Measurements from ENCODE around the gene B3GALNT1.

The B3GALNT1 gene, protein sequence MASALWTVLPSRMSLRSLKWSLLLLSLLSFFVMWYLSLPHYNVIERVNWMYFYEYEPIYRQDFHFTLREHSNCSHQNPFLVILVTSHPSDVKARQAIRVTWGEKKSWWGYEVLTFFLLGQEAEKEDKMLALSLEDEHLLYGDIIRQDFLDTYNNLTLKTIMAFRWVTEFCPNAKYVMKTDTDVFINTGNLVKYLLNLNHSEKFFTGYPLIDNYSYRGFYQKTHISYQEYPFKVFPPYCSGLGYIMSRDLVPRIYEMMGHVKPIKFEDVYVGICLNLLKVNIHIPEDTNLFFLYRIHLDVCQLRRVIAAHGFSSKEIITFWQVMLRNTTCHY

DNA sequence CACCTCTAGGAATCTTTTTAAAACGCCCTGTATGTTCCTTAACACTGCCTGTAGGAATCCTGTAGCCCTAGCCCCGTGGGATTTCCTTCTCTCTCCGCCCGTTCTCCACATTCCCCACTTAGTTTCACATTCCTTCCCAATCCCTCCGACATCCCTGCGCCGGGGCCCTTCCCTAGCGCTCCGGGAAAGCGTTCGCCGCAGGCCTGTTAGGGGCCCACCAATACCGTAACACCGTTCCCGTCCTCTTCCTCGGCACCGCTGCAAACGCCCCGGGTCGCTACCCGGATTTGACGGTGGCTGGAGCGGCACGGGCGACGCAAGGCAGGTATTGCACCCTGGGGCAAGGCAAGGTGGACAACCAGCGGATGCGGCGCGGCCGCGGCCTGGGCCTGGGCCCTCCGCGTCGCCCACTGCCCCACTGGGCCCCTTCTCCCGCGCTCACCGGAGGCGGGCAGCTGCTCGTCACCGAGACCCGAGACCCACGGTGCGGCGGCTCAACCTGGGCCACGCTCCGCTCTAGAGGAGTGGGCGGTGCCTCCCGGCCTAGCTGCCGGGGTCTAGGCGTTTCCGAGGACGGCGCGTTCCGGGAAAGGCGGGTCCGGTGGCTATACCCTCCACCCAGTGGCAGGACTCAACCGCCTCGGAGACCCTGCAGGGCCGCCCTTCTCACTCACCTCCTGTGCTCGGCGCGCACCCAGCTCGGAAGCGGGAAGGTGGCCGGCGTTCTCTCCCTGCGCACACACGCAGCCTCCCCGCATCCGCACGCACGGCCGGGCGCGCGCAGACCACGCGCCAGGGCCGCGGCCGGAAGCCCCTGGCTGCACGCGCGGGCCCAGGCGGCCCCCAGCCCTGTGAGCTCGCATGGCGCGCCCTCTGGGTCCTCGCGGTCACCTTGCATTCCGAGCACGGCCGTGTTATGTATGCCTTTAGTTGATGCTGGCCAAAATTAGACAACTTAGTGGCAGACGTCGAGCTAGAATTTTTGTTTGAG, at the start of gene B3GALNT1:
Gene B3GALNT1 (minus strand): TSS at position 789 of the 991 bp plus-strand sequence. CDS start 18,595 bp downstream, outside the sequence.
- no peak for DNase-seq (ENCODE audit: low read depth)

DNA sequence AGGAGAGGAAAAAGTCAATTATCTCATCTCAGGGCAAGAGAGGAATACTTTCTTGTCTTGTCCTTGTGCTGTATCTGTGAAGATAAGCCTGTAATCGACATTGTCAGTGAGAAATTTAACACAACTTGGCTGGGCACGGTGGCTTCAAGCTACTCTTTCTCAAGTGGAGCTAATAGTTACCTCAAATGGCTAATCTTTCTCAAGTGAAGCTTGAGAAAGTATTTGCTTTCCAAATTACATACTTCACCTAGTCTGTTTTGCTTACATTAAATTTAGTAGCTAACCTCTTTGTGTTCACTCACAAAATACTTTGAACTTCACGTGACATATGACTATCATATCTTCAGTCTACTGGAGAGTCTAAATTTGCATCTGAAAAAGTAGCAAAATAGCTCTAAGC, 48.3 kb upstream of the B3GALNT1 start:
- no peak for DNase-seq (ENCODE audit: low read depth)

DNA sequence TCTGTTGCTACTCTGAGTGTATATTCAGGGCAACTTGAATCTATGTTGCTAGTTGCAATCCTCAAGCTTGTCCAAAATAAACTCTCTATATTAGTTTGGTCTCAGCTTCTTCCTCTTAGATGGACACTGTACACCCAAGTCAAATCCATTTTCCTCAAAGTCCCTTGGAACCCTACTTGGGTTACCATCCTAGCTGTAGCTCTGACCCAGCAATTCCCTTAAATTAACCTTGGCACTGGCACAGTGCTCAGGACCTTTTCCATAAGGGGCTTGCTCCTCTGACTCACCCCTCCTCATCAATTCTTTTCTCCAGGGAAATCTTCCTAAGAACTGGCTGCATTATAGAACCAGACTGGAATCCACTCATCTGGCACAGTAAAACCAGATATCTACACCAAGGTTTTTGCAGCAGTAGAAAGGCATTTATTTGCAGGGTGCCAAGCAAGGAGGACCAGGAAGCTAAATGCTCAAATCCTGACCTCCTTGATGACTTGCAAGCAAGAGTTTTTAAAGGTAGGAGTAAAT, 44.9 kb upstream of the B3GALNT1 start:
- no peak for DNase-seq (ENCODE audit: low read depth)

DNA sequence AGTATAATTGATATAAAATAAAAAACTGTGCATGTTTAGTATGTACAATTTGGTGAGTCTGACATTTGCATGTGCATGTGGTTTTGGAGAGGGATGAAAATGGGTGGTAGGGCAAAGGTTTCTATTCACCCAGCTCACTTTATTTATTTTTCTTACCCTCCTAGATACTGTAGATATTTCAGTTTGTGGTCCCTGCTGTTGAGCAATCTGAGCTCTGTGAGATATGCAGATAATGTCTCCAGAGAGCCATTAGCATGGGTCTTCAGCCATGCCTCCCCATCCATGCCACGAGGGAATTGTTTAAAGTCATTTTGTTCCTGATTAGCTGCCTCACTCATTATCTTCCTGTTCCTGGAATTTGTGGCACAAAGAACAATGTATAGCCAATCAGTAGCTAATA, 44.4 kb upstream of the B3GALNT1 start:
- DNase-seq (ENCODE audit: low read depth) = no peak

DNA sequence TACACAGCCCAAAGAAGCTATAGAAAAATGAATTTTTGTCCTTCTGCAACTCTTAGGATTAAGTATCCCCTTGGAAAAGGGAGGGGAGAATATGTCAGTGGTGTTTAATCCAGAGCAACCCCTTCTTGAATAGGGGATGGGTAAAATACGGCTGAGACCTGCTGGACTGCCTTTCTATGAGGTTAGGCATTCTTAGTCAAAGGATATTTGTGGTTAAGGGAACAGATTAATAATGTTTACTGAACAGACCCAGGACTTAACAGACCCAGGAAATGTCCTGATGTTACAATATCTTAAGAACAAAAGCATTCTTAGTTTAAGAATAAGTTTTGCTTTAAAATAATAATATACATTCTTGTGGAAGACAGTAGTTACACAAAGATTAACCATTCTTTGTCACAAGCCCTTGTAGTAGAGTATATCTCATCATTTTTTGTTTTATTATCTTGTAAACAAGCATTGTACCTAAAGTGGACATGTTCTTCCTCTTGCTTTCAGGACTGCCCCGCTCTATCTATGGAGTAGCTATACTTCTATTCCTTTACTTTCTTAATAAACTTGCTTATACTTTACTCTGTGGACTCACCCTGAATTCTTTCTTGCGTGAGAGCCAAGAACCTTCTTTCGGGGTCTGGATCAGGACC, 43.8 kb upstream of the B3GALNT1 start:
- DNase-seq (ENCODE audit: low read depth) = no peak

DNA sequence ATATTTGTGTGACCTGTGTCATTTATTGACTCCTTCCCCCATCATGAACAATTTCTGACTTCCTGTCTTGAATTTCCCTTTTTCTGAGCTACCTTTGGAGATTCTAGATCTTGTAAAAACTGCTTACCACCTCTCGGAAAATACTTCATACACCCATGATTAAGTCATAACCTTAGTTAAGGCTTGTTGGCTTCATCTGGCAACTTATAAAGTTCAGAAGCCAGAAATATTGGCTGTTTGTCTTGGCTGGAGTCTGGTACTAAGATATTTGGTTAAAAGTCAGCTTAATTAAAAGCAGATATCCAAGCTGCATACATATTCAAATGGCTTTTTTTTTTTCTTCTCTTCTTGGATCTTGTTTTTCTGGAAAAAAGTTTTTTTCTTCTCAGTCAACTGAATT, 37.3 kb upstream of the B3GALNT1 start:
- no peak for DNase-seq (ENCODE audit: low read depth)

DNA sequence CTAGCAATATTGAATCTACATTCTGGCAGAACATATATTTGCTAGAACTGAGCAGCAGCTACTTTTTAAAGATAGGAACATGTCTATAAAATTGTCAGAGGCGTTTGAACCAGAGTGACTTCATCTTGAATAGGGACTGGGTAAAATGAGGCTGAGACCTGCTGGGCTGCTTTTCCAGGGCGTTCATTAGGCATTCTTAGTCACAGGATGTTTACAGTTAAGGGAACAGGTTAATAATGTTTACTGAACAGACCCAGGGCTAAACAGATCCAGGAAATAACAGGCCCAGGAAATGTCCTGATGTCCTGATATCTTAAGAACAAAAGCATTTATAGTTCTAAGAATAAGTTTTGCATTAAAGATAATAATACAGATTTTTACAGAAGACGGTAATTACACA, 34.5 kb upstream of the B3GALNT1 start:
- no peak for DNase-seq (ENCODE audit: low read depth)

DNA sequence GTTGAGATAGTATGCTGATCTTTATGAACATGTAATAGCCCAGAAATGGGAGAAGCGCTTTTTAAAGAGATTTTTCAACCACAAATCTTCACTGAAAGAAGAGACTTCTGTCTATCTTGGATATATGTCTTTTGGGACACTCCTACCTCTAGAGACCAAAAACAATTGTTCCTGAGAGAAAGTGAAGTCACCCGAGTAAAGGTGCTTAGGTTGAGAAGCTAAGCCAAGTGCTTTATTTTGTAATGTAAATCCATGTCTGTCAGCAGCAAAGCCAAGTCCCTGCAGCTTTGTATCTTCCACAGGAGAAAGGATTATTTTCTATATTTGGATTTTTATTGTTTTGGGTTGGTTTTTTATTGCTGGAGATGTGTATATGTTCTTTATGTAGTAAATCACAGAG, 32.1 kb upstream of the B3GALNT1 start:
- DNase-seq (ENCODE audit: low read depth) = no peak

DNA sequence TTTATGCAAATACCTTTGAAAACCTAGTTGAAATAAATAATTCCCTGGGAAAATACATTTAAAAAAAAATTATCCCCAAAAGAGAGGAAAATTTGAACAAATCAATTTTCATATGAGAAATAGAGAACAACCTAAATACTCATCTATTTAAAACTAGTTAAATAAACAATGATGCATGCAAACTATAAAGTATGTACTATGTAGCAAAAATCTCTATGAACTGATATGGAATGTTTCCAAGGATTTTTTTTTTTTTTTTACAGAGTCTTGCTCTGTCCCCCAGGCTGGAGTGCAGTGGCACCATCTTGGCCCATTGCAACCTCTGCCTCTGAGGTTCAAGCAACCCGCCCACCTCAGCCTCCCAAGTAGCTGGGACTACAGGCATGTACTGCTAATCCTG, 27.2 kb upstream of the B3GALNT1 start:
- no peak for DNase-seq (ENCODE audit: low read depth)

DNA sequence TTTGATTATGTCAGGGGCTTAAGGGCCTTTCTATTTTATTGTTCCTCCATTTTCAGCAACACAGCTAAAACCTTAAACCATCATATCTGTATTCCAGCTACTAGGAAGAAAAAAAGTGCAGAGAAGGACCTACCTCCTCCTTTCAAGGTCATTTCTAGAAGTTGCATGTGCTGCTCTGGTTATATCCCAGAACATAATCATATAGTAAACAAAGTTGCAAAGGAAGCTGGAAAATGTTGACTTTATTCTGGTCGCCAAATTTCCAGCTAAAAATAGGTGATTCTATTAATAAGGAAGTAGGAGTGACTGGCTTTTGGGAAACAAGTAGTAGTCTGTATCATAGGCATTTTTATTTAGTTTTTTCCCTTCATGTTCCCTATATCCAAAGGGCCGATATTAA, 21.3 kb upstream of the B3GALNT1 start:
- no peak for DNase-seq (ENCODE audit: low read depth)

DNA sequence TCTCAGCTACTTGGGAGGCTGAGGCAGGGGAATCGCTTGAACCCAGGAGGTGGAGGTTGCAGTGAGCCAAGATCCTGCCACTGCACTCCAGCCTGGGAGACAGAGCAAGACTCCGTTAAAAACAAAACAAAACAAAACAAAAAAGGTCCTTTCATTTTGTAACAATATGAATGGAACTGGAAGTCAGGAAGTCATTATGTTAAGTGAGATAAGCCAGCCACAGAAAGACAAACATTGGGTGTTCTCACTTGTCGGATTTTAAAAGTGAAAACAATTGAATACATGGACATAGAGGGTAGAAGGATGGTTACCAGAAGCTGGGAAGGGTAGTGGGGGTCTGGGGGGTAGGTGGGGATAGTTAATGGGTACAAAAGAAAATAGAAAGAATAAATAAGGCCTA, 12.5 kb upstream of the B3GALNT1 start:
- no peak for DNase-seq (ENCODE audit: low read depth)

DNA sequence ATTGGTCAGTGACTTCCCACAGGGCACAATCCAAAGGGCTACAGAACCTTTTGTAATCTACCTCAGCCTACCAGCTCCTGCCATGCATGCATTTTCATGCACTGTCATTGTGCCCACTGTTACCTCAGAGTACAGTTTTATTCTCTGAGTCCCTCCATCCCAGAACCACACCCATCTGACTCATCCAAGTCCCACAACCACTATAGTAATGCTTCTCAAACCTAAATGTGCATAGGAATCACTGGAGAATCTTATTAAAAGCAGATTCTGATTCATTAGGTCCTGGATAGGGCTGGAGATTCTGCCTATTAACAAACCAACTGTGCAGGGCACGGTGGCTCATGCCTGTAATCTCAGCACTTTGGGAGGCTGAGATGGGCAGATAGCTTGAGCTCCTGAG, 3.7 kb upstream of the B3GALNT1 start:
- DNase-seq (ENCODE audit: low read depth) = no peak

DNA sequence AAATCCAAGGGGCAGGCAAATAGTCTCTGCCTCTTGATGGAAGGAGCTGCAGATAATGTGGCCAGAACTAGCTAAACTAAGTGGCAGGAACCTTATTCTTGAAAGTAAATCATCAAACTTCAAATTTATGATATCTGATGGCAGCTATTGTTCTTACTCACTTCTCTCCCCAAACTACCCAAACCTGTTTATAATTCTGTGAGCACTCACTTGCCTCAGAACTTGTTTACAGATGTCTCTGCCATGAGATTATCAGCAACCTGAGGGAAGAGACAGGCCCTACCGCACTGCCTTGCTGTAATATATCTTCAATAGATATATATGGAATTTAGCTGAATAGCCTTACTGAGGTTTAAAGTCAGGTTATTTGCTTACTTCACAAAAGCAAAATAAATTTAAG, 2.2 kb upstream of the B3GALNT1 start:
- no peak for DNase-seq (ENCODE audit: low read depth)

DNA sequence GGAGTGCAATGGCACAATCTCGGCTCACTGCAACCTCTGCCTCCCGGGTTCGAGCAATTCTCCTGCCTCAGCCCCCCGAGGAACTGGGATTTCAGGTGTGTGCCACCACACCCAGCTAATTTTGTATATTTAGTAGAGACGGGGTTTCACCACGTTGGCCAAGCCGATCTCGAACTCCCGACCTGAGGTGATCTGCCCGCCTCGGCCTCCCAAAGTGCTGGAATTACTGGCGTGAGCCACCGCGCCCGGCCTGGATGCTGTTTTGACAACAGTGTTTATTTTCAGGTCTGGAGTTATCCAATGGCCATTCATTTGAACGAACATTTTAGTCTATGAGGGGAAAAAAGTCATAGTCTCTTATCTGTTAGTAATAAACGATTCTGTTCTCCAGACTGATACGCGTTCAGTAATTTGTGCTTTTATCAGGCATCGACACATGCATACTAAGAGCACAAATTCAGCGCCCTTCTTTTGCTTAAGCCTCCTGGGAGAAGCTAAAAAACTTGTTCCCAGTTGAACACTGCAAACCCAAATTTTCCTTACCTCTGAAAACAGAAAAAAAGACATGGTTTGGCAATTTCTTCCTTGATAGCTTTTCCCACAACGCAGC, 1.3 kb downstream of the B3GALNT1 start:
- no peak for DNase-seq (ENCODE audit: low read depth)

DNA sequence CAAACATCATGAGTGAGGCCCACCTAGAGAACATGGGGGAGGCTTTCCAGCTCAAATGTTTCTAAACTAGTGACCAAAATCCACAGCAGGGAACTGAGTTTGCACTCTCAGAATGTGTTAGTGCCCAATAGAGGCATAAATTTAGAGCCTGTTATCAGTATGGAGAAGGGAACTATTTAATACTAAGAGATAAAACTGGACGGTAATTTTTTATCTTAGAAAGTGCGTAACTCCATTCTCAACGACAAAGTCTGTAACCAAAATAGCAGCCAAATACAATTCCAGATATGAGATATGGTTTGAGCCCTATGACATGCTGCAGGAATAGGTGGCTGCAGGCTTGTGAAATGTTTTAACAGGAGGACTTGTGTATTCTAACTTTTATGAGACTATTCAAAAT, 3.5 kb downstream of the B3GALNT1 start:
- DNase-seq (ENCODE audit: low read depth) = no peak

DNA sequence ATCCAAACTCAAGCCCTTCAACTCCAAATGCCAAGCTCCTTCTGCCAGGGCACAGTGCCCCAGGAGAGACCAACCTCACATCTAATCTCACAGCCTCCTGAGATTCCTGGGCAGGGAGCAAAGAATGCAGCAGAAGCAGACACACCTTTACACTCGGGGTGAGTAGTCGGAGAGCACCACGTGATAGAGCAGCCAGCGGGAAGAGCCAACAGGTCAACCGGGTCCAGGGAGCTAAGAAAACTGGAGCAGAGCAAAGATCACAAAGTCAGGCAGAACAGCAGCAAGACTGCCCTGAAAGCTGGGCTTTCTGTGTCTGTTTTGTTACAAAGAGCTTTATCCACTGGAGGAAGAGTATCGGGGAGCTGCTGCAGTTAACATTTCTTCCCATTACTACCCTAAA, 4.2 kb downstream of the B3GALNT1 start:
- DNase-seq (ENCODE audit: low read depth) = no peak

DNA sequence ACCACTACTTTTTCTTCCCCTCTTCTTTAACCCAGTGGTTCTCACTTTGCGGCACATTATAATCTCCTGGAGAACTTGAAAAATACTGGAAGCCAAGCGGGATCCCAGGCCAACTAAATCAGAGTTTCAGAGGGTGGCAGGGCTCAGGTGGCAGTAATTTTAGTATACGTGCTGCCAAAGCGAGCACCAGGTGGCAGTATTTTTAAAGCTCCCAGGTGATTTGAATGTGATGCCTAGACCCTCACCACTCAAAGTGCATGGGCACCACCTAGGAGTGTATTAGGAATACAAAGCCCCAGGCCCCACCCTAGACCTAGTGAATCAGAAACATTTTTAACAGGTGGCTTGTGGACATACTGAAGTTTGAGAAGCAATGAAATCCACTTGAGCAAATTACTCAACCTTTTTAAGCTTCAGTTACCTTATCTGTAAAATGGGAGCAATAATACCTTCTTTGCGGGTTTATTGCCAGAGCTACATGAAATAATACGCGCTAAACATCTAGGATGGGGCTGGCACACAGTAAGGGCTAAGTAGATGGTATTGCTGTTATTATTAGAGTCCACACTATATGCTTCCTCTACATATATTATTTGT, 8.3 kb downstream of the B3GALNT1 start:
- DNase-seq (ENCODE audit: low read depth) = no peak

DNA sequence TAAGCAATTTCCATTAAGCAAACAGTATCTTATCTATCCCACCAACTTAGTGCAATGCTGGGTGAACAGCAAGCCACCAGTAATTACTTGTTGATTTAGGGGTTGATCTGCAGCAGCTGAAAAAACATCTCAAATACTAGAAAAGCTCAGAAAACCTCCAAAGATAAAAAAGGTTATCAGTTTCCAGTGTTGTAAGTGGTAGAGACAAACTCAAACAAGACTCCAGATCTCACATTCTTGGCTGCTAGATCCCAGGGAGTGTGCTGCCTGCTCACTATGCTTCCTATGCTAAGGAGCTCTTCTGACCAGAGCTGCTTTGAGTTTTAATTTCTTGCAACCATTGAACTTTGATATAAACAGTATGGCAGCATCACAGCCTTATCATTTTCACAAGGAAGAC, 11.3 kb downstream of the B3GALNT1 start:
- DNase-seq (ENCODE audit: low read depth) = no peak

DNA sequence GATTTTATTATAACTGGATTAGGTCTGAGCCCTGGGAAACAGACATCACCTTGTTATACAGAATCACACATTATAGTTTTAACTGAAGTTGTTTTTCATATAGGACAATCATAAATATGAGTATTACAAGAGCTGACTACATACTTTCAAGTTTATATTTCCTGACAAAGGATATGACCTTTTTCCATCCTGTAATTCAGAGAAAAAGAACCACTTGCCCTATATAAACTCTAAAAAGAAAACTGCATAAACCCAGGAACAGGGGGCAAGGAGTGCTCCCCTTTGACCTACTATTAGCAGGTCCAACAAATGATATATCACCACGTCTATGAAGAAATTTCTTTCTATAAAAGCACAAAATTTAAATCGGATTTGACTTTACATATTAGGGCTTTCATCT, 20.9 kb downstream of the B3GALNT1 start:
- no peak for DNase-seq (ENCODE audit: low read depth)

DNA sequence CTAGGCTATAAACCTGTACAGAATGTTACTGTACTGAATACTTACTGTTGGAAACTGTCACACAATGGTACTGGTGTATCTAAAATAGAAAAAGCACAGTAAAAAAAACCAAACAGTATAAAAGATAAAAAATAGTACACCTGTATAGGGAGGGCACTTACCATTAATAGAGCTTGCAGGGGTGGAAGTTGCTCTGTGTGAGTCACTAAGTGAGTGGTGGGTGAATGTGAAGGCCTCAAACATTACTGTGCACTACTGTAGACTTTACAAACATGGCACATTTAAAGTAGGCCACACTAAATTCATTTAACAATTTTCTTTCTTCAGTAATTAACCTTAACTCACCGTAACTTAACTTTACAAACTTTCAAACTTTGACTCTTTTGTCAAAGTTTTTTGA, 22.0 kb downstream of the B3GALNT1 start:
- no peak for DNase-seq (ENCODE audit: low read depth)

DNA sequence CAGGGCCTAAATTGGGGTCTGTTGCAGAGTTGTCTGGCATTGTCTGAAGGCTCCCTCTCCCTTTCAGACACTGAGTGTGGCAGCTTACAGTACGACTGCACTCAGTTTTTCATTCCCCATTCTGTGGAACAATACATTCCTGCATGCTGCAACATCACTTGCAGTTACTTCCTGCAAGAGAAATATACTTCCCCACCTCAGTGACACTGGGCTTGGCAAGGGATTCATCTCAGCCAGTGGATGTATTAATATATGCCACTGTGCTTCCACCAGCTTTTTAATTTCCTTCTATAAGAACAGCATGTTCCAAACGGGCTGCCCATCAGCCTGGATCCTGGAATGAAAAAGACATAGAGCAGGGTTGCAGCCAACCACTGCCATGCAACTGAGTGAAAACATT, 23.1 kb downstream of the B3GALNT1 start:
- DNase-seq (ENCODE audit: low read depth) = no peak

DNA sequence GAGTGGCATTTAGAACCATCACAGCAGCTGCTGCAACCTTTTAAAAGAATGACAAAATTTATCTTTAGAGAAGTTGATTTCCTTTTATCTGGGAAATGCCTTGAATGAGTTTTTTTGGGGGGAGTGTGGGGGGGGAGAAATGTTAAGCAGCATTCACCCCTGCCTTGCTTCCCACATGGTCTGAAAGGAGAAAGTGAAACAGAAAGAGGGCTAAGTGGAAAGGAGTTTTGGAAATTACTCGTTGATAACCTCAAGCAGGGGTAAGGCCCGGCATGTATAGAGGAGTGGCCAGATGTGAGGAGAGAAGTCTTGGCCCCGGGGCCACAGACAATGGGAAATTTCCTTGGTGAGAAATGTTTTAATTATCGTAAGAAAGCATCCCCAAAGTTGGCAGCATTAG, 23.5 kb downstream of the B3GALNT1 start:
- DNase-seq (ENCODE audit: low read depth) = no peak
